ENCODE results near the gene KBTBD8. TPM values are rescaled to one million over a fixed set of nuclear protein-coding genes. Genes with fewer than 3 reads are reported as not detected.

KBTBD8 gene
- total RNA-seq, 1 donor from 2014 or later, result 1.5 TPM

GRCh38 chr3:66996696-66997095, 1.4 kb upstream of the KBTBD8 start:
- no peak for TF ChIP-seq CTCF (IDR thresholded peaks at IDR 0.05; ENCODE audit: unreplicated experiment)
- no peak for DNase-seq (ENCODE audit: low spot score in 2 of 2, unreplicated experiment in 2 of 2)
- Mint-ChIP-seq H3K4me3 (no peak overlapping the region), H3K36me3 (no peaks in the 10 kb centered on the region), H3K9me3 (no peaks in the 10 kb centered on the region), H3K4me1 (peaks cover 4% of the 10 kb centered on the region), H3K27me3 (ENCODE audit: low read depth) (peaks cover 24% of the 10 kb centered on the region), H3K27ac (no peak overlapping the region)

GRCh38 chr3:66997560-66998112, 471 bp upstream of the KBTBD8 start:
- Mint-ChIP-seq H3K9me3 (no peaks in the 10 kb centered on the region), H3K27ac (peak overlapping the region; percentile 74), H3K4me1 (peaks cover 4% of the 10 kb centered on the region), H3K27me3 (ENCODE audit: low read depth) (peaks cover 23% of the 10 kb centered on the region), H3K4me3 (peak overlapping the region; percentile 91), H3K36me3 (no peaks in the 10 kb centered on the region)
- no peak for TF ChIP-seq CTCF (IDR thresholded peaks at IDR 0.05; ENCODE audit: unreplicated experiment)
- no peak for DNase-seq (ENCODE audit: low spot score in 2 of 2, unreplicated experiment in 2 of 2)

- no peaks in the 10 kb centered on the region for H3K36me3 Mint-ChIP-seq
- H3K27ac Mint-ChIP-seq, result no peak overlapping the region
- H3K9me3 Mint-ChIP-seq, result no peaks in the 10 kb centered on the region
- H3K4me1 Mint-ChIP-seq, result peaks cover 4% of the 10 kb centered on the region
- peaks cover 13% of the 10 kb centered on the region for H3K27me3 Mint-ChIP-seq (ENCODE audit: low read depth)
- no peak for TF ChIP-seq CTCF (IDR thresholded peaks at IDR 0.05; ENCODE audit: unreplicated experiment)
- peak overlapping the region; percentile 91 for H3K4me3 Mint-ChIP-seq
- DNase-seq (ENCODE audit: low spot score in 2 of 2, unreplicated experiment in 2 of 2), result no peak
Measured at GRCh38 chr3:66998904-66999235, 763 bp downstream of the KBTBD8 start.

GRCh38 chr3:67000009-67000408, 1.9 kb downstream of the KBTBD8 start:
- no peaks in the 10 kb centered on the region for H3K9me3 Mint-ChIP-seq
- DNase-seq (ENCODE audit: low spot score in 2 of 2, unreplicated experiment in 2 of 2), result no peak
- no peak overlapping the region for H3K27ac Mint-ChIP-seq

GRCh38 chr3:67001086-67001861, 3.2 kb downstream of the KBTBD8 start:
- Mint-ChIP-seq H3K27me3 (ENCODE audit: low read depth) (peaks cover 6% of the 10 kb centered on the region), H3K36me3 (no peaks in the 10 kb centered on the region), H3K4me3 (no peak overlapping the region), H3K9me3 (no peaks in the 10 kb centered on the region), H3K4me1 (peaks cover 4% of the 10 kb centered on the region), H3K27ac (no peak overlapping the region)
- TF ChIP-seq CTCF (IDR thresholded peaks at IDR 0.05; ENCODE audit: unreplicated experiment), result no peak
- DNase-seq (ENCODE audit: low spot score in 2 of 2, unreplicated experiment in 2 of 2), result no peak

More at GRCh38 chr3:67000009-67000408, 1.9 kb downstream of the KBTBD8 start:
- no peak for TF ChIP-seq CTCF (IDR thresholded peaks at IDR 0.05; ENCODE audit: unreplicated experiment)
- Mint-ChIP-seq H3K4me3 (no peak overlapping the region), H3K36me3 (no peaks in the 10 kb centered on the region), H3K4me1 (peaks cover 4% of the 10 kb centered on the region), H3K27me3 (ENCODE audit: low read depth) (peaks cover 9% of the 10 kb centered on the region)
